Measurements from ENCODE around the gene LRP1.

GRCh38 chr12:57203791-57204190, 75.5 kb downstream of the LRP1 start:
- no peak for TF ChIP-seq CTCF (IDR thresholded peaks at IDR 0.05; ENCODE audit: low read length)
- no peak for TF ChIP-seq EZH2phosphoT487 (IDR thresholded peaks at IDR 0.05; ENCODE audit: low read length)
- TF ChIP-seq EZH2 (optimal IDR thresholded peaks at IDR 0.05; ENCODE audit: low read depth, low read length): no peak

Data from MM.1S (cell line).